Measurements from ENCODE around the gene GPC2. TPM values are rescaled to one million over a fixed set of nuclear protein-coding genes. Genes with fewer than 3 reads are reported as not detected.

Gene GPC2
- 0.60 to 1.1 TPM (median 0.95 TPM) in 5 replicates for total RNA-seq (2022; extraction: Qiagen RNA extraction)

GRCh38 chr7:100177045-100178001 is at the start of gene GPC2, which contains the start of gene STAG3:
Gene GPC2, minus strand, starts transcription at chr7:100177381. Its CDS starts 182 bp downstream, at chr7:100177199.
Gene STAG3, plus strand, starts transcription at chr7:100177918. Its CDS starts 2,639 bp downstream, at chr7:100180557.

GRCh38 chr7:100219801-100220585 is 42.8 kb upstream of the GPC2 start, which contains the start of gene PVRIG:
Gene PVRIG, plus strand, starts transcription at chr7:100219949. Its CDS starts 22 bp downstream, at chr7:100219971.

GRCh38 chr7:100158229-100159098 is 18.7 kb downstream of the GPC2 start, which contains the start of gene TRAPPC14:
Gene TRAPPC14, minus strand, starts transcription at chr7:100158723. Its CDS starts 224 bp downstream, at chr7:100158499.

GRCh38 chr7:100148559-100149328 is 28.4 kb downstream of the GPC2 start, which contains the start of gene LAMTOR4:
Gene LAMTOR4, plus strand, starts transcription at chr7:100148918. Its CDS starts 55 bp downstream, at chr7:100148973.

GRCh38 chr7:100126931-100127865 is 50.0 kb downstream of the GPC2 start, which contains the start of gene MBLAC1:
Gene MBLAC1, plus strand, starts transcription at chr7:100126967. Its CDS starts 429 bp downstream, at chr7:100127396.

Other genes starting within 250 kb of the GPC2 start
- 0.16 TPM in 1 of 5 replicates, not detected in the others for gene GJC3, start 247.8 kb downstream of the GPC2 start, total RNA-seq (2022; extraction: Qiagen RNA extraction)
- gene AZGP1, start 201.3 kb downstream of the GPC2 start, total RNA-seq (2022; extraction: Qiagen RNA extraction) = not detected in 5 replicates
- 7.0 to 11.8 TPM (median 10.2 TPM) in 5 replicates for gene ZKSCAN1, start 161.8 kb downstream of the GPC2 start, total RNA-seq (2022; extraction: Qiagen RNA extraction)
- gene ZSCAN21, start 127.6 kb downstream of the GPC2 start, total RNA-seq (2022; extraction: Qiagen RNA extraction) = 10.2 to 12.5 TPM (median 11.2 TPM) in 5 replicates
- 18.0 to 25.2 TPM (median 21.2 TPM) in 5 replicates for gene ZNF3, start 95.7 kb downstream of the GPC2 start, total RNA-seq (2022; extraction: Qiagen RNA extraction)
- 151 to 186 TPM (median 173 TPM) in 5 replicates for gene COPS6, start 88.4 kb downstream of the GPC2 start, total RNA-seq (2022; extraction: Qiagen RNA extraction)
- gene MCM7, start 76.0 kb downstream of the GPC2 start, total RNA-seq (2022; extraction: Qiagen RNA extraction) = 224 to 240 TPM (median 235 TPM) in 5 replicates
- gene AP4M1, start 75.7 kb downstream of the GPC2 start, total RNA-seq (2022; extraction: Qiagen RNA extraction) = 13.6 to 16.3 TPM (median 14.9 TPM) in 5 replicates
- gene TAF6, start 58.0 kb downstream of the GPC2 start, total RNA-seq (2022; extraction: Qiagen RNA extraction) = 61.2 to 74.5 TPM (median 65.1 TPM) in 5 replicates
- 9.1 to 12.2 TPM (median 10.7 TPM) in 5 replicates for gene CNPY4, start 57.7 kb downstream of the GPC2 start, total RNA-seq (2022; extraction: Qiagen RNA extraction)
- 2.1 to 3.3 TPM (median 3.1 TPM) in 5 replicates for gene MBLAC1, start 50.4 kb downstream of the GPC2 start, total RNA-seq (2022; extraction: Qiagen RNA extraction)
- 134 to 208 TPM (median 177 TPM) in 5 replicates for gene LAMTOR4, start 28.5 kb downstream of the GPC2 start, total RNA-seq (2022; extraction: Qiagen RNA extraction)
- 9.0 to 13.9 TPM (median 13.0 TPM) in 5 replicates for gene TRAPPC14, start 18.7 kb downstream of the GPC2 start, total RNA-seq (2022; extraction: Qiagen RNA extraction)
- 0.06 to 0.12 TPM (median 0.08 TPM) in 5 replicates for gene GAL3ST4, start 8.8 kb downstream of the GPC2 start, total RNA-seq (2022; extraction: Qiagen RNA extraction)
- gene STAG3, start 537 bp upstream of the GPC2 start, total RNA-seq (2022; extraction: Qiagen RNA extraction) = 0.07 to 0.52 TPM (median 0.15 TPM) in 5 replicates
- 0.05 TPM in 1 of 5 replicates, not detected in the others for gene PVRIG, start 42.6 kb upstream of the GPC2 start, total RNA-seq (2022; extraction: Qiagen RNA extraction)
- not detected in 5 replicates for gene SPDYE3, start 130.3 kb upstream of the GPC2 start, total RNA-seq (2022; extraction: Qiagen RNA extraction)
- gene PILRB, start 180.7 kb upstream of the GPC2 start, total RNA-seq (2022; extraction: Qiagen RNA extraction) = 21.9 to 28.9 TPM (median 27.4 TPM) in 5 replicates
- gene PILRA, start 196.1 kb upstream of the GPC2 start, total RNA-seq (2022; extraction: Qiagen RNA extraction) = 3.3 to 5.4 TPM (median 5.2 TPM) in 5 replicates

Measured in A549 treated with Hydrocortisone at 1 μM for 4 hours (cell line).